GM21526 (cell line): ENCODE results near the gene COL8A2.

Experiments used
- ATAC-seq: cut with Tn5 transposase; IDR thresholded peaks from one replicate; pipeline ENCODE4 v1.9.1; 2021; ENCODE audit warnings: moderate library complexity; ENCODE audit not compliant: unreplicated experiment, low FRiP score

The COL8A2 gene

DNA sequence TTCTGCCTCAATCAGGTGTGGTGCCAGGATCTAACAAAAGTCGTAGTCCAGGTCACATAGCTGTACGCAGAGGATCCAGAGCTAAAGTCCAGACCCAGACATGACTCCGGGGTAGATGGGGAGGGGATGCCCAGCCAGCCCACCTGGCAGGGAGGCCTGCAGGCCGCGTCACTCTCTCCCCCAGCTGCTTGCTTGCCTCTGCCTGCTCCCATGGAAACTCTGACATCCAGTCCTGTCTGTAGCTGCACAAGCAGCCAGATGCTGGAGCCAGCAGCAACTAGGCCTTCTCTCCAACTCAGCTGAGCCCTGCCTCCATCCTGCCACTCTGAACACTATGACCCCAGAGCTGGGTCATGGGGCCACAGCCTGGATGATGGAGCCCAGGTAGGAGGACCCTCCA lies 8.1 kb downstream of the COL8A2 start:
- no peak for ATAC-seq

GRCh38 chr1:36115931-36116330 lies 9.1 kb downstream of the COL8A2 start:
- no peak for ATAC-seq

GRCh38 chr1:36115200-36115669 lies 9.8 kb downstream of the COL8A2 start:
- no peak for ATAC-seq

- ATAC-seq = no peak
These were observed 10.7 kb downstream of the COL8A2 start for GRCh38 chr1:36114371-36114770.

- ATAC-seq = no peak
These were observed 12.2 kb downstream of the COL8A2 start for GRCh38 chr1:36112823-36113222.

GRCh38 chr1:36111151-36111550 lies 13.9 kb downstream of the COL8A2 start:
- ATAC-seq = no peak

- ATAC-seq = no peak
These were observed 15.9 kb downstream of the COL8A2 start for GRCh38 chr1:36109041-36109679.

DNA sequence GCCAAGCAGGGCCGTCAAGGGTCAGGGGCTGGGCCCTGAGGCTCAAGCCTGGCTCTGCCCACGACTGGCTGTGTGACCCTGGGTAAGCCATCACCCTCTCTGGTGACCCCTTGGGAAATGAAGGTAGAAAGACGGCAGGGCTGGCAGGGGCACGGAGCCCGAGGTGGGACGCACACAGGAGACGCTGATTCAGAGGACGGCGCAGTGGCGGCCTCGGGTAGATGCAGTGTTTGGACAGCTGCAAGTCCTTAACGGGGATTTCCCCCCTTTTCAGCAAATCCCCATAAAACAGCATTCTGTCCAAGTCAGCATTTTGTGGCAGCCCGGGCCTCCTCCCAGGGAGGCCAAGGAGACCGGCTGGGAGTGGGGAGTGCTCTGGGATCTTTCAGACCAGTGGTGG lies 16.7 kb downstream of the COL8A2 start:
- no peak for ATAC-seq

DNA sequence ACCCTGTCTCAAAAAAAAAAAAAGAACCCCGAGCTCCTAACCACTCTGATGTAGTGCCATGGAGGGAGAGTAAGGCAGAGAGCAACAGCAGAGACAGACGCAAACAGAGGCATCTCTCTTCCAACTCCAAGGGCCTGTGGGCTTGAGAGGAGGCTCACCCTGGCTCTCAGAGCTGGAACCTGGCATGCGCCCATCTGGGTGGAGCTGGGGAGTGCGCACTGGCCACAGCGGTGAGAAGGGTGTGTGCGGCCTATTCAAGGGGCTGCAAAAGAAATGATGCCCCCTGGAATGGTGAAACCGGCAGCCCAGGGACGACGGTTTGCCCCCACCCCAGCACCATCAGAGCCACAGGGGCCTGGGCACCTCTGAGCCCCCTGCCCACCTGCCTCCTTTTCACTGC lies 17.6 kb downstream of the COL8A2 start:
- ATAC-seq = no peak

DNA sequence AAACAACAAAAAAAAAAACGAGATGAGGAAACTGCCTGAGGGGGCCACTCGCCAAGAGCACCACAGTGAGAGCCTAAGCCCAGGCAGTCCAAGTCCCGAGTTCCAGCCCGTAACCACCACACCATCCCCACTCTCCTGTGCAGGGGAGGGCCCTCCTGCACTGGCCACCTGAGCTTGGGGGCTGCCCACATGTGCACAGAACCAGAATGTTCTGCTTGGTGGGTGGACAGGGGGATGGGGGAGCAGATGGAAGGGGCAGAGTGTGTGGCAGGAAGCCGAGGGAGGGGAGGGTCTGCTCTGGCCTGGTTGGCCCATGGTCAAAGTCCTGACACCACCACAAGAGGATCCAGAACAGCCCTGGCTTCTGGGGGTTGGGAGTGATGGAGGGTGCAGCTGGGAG lies 18.8 kb downstream of the COL8A2 start:
- no peak for ATAC-seq

GRCh38 chr1:36101546-36101945 lies 23.5 kb downstream of the COL8A2 start:
- ATAC-seq = no peak

GRCh38 chr1:36100376-36100775 lies 24.6 kb downstream of the COL8A2 start:
- ATAC-seq = no peak

DNA sequence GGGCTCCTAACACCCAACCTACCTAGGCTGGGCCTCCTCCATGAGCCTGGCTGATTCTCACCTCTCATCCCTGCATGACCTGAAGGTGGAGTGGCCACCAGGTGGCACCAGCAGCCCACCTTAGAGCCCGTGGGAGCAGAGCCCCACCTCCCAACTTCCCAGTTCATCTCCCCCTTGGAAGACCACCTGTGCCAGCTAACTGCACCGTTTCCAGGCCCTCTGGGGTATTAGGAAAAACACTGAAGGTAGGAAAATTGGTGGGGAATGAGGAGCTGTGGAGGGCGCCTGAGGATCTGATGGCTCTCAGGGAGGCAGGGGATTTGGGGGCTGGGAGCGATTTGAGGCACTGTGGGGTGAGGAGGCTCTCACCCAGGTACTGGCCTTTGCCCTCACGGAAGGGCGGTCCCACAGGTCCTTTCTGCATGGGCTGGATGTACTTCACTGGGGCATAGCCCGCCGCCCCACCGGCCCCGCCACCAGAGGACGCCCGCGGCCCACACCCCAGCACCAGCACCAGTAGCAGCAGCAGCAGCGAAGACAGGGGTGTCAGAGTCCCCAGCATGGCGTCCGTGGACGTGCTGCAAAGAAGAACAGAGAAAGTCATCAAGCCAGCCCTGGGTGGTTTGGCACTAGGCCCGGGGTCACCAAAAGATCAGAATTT lies 25.2 kb downstream of the COL8A2 start:
- no peak for ATAC-seq

- no peak for ATAC-seq
These were observed 26.2 kb downstream of the COL8A2 start for GRCh38 chr1:36098650-36099365.

GRCh38 chr1:36097693-36098585 lies 27.1 kb downstream of the COL8A2 start:
- no peak for ATAC-seq

GRCh38 chr1:36096500-36097432 lies 28.3 kb downstream of the COL8A2 start:
- no peak for ATAC-seq

GRCh38 chr1:36095760-36096405 lies 29.1 kb downstream of the COL8A2 start:
- ATAC-seq = no peak

GRCh38 chr1:36094621-36095061 lies 30.4 kb downstream of the COL8A2 start:
- ATAC-seq = no peak

DNA sequence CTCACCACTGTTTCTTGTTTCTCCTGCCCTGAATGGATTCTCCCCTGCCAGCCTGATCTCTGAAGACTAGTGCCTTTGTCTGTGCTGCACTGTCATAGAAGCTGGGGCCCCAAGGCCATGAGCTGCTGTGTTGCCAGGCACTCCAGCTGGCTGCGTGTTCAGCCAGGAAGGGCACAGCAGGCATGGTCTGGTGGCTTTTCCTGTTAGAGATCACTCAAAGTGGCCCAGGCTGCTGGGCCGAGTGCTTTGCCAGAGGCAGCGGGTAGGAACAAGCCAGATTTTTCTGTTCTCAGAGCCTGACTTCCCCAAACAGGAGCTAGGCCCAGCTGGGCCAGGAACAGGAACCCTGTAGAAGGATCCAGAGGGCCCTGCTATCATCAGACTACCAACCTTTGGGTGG lies 31.1 kb downstream of the COL8A2 start:
- ATAC-seq = no peak
